NCI-H510A treated with DMSO at 0.1 percent for 48 hours (cell line): Measurements from ENCODE around the gene GAREM1.
"Not testable (repeated sequence)": the region's sequence is repeated elsewhere in the genome, so short reads cannot be mapped to it uniquely, and the experiment has no call there.

ENCODE experiments used
- DNase-seq: peaks from one replicate; lab custom pipeline; 2025; lab: John Stamatoyannopoulos, UW

Gene GAREM1

DNA sequence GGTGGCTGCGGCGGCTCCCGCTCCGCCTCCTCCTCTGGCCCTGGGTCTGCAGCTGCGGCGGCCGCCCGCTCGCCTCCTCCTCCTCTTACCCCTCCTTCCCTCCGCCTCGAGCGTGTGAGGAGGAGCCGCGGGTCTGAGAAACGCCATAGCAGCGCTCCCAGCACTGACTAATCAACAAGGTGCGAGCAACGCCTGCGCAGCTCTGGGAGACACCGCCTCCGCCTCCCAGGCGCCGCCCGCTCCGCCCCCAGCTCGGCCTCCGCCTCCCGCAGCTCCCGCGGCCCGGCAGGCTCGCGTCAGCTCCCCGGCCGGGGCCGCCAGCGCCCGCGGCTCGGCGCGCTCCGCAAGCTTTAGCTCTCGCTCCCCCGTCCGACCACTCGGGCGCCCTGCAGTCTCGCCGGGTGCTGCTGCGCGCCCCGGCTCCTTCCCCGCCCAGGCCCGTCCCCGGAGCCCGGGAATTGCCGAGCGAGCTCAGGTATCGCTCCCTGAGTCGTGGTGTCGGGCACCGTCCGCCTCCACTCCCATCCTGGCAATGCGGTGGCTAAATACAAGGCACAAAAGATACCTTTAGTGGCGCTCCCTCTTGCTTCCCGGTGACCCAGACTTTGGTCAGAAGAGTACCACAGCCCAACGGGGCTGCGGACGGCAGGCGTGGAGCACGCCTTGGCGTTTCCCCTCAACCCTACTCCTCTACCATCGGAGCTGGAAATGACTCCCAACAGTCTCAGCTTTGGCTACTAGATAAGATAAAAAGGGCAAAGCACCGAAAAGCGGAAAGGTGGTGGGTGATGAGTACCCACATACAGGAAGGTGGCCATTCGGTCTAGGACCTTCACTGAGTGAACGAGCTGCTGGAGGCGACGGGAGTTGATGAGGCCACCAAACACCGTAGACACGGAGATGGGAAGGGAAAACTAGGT lies at the start of gene GAREM1:
Gene GAREM1 (minus strand): TSS at position 169 of the 920 bp plus-strand sequence. CDS start 454 bp downstream, outside the sequence.
- peak; percentile 98 for DNase-seq

DNA sequence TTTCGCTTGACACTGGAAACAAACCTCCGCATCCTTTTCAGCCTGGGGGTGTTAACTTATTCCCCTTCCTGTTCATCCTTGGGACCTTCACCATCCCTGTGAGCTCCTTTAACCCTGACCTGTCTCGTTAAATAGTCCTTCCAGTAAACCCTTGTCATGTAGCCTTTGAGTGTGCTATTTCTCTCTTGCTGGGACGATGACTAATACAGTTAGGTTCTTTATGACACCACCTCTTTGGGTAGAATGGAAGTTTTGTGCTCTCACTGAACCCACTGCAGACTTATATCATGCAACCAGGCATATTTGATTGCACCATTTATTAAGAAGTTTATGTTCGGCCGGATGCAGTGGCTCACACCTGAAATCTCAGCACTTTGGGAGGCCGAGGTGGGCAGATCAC lies 40.5 kb upstream of the GAREM1 start:
- no peak for DNase-seq

DNA sequence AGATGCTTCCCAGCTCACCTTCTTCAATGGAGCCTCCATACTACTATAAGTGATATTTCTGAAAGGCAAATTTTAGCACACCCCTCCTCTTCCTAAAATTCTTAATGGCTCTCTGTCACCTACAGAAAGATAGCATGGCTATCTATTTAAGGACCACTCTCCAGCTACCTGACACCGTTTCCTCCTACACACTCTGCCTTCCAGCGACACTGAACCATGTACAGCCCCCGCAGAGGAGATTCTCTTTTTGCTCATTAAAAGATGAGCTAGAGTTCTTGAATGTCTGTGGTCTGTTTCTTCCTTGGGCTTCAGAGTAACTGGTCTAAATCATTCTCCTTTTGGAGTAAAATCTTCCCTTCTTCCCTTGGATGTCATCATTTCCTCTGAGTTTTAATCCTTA lies 38.4 kb upstream of the GAREM1 start:
- no peak for DNase-seq

DNA sequence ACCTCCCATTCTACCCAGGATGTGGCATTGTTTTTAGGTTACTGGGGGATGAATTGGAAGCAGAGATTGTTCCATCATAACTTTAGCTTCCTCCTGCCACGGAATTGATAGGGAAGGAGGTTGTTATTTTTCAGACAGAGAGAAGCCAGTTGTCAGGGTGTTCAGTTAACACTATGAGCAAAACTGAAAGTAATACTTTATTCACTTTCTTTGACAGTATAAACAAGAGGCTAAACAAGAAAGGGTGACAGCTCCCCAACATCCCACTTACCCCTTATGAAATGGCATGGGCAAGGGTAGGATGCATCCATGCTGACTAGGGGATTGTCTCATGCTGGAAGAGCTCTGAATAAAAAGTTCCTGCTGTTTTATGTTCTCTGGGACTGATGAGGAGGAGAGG lies 36.4 kb upstream of the GAREM1 start:
- no peak for DNase-seq

DNA sequence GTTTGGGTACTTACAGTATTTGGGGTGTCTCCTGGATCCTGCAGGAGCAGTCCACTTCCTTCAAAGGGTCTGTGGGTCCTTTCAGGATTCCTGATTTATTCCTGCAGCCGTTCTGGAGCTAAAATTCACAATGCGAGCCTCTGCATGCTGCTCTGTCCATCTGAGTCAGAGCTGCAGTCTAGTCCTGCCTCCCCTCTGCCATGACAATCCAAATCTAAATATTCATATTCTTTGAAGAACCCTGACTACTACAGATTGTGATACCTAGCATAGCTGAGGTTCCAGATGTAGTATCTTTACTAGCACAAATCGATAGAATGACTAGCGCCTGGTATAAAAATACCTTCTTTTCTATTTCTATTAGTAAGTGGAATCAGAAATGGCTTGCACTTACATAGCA lies 31.3 kb upstream of the GAREM1 start:
- DNase-seq, result no peak

DNA sequence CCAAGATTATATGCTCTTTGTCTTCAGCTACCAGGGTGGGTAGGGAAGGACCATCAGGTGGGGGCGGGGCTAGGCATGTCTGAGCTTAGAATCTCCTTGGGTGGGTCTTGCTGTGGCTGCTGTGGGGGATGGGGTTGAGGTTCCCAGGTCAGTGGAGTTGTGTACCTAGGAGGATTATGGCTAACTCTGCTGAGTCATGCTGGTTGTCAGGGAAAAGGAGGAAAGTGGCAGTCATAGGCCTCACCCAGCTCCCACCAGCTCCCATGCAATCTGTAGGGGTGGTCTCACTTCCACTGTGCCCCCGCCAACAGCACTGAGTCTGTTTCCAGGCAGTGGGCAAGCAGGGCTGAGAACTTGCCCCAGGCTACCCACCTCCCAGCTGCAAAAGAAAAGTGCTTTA lies 30.6 kb upstream of the GAREM1 start:
- not testable (repeated sequence) for DNase-seq

DNA sequence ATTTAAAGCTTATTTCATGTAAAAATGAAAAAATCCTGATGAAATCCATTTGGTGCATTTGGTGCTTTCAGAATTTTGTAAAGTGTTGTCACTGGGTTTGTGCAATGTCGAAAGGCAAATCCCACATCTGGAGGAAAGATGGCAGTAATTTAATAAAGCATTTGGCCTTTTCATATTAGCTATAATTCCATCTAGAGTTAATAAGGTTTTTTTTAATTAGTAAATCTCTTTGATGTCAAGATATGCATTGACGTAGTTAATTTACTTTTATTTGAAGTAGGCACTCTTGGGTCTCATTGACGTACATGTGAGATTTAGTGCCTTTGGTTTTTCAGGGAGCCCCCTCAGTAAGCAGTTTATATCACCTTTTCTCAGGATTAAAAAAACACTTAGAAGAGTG lies 12.3 kb upstream of the GAREM1 start:
- no peak for DNase-seq

DNA sequence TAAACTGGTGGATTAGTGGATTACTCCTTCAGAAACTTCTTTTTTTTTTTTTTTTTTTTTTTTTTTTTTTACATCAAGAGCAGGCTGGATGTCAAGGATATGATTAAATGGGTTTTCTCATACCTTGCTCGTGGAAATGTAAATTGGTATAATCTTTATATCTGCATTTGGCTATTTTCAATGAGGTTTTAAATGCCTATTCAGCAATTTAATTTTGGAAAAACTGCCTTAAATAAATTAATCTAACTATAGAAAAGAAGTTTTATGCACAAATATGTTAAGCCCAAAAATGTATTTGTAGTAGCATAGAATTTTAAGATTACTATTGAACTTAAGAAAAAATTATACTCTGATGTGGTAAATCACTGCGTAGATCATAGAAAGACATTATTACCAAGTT lies 11.4 kb upstream of the GAREM1 start:
- no peak for DNase-seq

DNA sequence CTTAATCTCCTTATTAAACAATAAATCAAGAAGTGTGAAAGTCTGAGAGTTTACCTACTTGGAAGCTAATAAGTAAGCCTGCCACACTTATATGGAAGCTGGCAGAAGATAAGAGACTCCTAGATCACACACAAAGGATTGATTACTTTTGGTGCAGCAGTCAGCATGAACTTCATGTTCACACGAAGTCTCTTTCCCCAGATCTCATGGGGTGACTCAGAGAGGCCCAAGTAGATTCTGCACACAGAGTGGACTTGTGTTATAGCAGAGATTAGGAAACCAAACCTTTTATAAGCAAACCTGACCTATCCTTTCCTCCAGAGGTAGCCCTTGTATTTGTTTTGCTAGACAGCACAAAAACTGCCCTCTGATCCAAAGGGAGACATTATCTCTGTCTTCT lies 9.9 kb upstream of the GAREM1 start:
- no peak for DNase-seq

DNA sequence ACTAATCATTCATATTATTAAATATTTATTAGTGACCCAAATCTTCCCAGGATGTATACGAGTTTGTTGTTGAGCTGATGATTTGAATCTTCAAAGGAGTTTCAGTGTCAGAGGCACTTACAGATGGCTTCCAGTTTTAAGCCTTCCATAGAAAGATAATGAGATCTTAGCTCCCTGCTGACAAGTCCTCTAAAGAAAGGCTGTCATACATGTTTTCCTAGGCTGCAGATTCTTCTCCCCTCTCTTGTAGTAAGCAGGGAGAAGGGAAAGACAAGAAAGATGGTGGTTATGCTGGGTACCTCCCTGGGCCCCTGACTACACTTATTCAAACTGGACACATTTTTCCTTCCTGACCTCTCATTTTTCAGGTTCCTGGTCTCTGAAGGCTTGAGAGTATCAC lies 8.1 kb upstream of the GAREM1 start:
- no peak for DNase-seq

DNA sequence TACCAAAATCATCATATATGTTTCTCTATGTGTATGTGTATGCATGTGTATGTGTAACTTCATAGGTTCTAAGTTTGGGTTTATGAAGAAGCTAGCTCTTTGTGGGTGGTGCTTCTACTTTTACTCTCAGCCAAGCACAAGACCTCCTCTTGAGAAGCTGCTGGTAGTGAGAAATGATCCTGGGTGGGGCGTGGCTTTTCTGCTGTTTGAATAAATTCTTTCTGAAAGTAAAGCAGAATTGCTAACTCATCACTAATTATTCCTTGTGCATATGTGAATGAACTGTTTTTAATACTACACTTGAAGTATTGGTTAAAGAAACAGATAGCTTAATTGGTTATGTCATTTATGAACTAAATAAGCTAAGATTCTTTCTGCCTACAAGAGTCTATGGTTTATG lies 7.6 kb upstream of the GAREM1 start:
- no peak for DNase-seq

DNA sequence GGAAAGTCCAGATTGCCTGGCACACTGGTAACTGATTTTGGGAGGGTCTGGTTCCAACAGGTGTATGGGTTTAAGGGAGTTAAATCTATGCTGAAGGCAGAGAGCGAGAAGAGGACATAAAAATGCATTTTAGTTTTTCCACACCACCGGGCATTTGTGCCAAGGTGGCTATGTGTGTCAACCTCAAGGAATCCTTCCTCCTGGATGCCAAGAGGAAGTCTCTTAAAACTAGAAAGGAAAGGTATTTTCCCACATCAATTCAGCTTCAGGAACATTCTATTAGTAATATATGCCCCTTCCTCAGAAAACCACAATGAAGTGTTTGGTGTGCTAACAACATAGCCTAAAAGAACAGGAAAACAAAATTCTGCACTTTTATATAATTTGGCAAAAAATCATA lies 5.4 kb upstream of the GAREM1 start:
- DNase-seq, result no peak

DNA sequence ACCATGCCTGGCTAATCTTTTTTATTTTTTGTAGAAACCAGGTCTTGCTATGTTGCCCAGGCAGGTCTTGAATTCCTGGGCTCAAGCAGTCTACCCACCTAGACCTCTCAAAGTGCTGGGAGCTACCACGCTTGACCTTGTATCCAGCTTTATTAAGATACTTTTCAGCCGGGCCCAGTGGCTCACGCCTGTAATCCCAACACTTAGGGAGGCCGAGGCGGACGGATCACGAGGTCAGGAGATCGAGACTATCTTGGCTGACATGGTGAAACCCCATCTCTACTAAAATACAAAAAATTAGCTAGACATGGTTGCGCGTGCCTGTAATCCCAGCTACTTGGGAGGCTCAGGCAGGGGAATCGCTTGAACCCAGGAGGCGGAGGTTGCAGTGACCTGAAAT lies 4.4 kb upstream of the GAREM1 start:
- not testable (repeated sequence) for DNase-seq

DNA sequence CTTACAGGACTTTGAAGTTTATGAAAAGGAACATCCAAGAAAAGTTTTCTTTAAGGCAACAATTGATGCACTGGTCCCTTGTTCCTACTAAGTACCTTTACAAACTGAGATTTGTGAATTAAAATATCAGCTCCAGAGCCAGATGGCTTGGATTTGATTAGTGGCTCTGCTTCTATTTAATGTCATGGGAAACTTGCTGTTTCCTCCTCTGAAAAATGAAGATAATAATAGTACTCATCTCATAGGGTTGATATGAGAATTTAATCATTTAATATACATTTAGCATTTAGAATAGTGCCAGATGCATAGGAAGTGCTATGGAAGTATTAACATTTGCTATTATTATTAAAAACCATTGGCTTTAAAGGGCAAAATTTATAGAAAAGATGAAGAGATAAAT lies 2.6 kb upstream of the GAREM1 start:
- no peak for DNase-seq

DNA sequence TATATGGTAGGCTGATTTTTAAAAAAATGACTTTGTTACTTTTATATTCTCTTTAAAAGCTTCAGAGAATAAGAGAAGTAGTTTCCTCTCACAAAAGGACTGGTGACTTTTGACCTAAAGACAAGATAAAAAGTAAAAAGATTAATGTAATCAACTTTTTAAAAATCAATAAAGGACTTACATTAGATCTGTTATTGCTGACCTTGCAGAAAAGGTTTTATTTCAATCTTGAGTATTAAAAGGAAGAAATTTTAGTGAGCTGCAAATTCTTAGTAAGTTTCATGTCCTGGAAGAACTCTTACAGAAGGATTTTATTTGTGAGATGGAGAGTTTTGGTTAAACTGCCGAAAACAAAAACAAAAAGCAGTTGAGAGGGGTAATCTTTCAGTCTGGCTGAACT lies 2.2 kb upstream of the GAREM1 start:
- DNase-seq, result no peak

DNA sequence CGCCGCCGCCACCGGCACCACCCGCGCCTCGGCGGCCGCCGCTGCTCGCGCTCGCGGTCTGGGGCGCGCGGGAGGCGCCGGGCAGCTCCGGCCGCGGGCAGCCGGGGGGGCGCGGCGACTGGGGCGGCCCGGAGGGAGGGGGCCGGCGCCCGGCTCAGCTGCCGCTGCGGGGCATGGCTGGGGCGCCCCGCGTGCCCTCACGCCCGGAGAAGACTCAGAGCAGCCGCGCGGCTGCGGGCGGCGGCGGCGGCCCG lies 295 bp downstream of the GAREM1 start:
- DNase-seq, result no peak

DNA sequence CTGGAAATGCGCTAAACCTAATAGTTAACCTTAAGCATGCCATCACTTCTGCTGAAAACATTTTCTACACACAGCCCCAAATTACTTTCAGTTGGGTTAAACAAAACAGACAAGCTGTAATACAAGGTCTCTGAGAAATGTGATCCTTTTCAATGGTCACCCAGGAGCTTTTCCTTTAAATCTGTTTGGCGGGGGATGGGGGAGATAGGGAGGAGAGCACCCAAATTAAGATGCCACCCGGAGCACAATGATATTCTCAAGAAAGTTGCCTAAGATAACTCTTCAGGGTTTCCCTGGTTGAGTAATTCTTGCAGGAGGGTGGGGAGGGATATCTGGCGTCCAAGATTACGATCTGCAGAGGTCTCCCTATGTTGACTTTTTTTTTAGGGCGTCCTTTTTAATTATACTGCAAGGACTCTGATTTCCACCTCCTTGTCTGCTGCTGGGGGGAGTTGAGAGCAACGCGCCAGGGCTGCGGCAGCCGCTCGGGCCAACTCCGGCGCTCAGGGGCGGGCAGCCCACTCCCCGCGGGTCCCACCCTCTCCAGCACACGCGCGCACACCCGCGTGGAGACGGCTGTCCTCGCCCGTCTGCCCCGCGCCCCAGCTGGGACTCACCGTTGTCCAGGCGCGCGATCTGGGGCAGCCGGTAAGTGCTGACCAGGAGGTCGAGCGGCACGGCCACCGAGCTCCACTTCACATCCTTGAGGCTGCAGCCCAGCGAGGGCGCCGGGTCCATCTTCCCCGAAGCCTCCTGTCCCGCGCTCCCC lies 807 bp downstream of the GAREM1 start:
- DNase-seq, result no peak

DNA sequence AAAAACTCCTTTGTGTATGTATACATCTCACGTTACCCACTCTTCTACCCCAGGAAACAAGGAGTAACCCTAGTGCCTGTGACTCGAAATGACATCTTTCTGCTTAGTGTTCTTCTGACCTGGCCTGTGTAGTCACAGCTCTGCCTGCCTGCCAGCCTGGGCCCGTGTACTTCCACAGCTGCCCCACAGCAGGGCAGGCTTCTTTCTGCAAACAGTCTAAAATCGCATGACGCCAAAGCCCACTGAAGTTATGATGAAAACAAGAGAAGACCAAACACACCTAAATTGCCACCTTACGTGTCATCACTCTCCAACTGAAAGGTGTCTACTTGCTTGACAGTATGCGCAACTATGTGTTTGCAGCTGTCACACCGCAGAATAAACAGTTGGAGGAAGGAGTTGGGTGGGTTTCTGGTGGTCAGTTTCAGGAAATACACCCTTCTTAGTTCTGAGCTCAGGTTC lies 1.5 kb downstream of the GAREM1 start:
- DNase-seq, result peak; percentile 80

DNA sequence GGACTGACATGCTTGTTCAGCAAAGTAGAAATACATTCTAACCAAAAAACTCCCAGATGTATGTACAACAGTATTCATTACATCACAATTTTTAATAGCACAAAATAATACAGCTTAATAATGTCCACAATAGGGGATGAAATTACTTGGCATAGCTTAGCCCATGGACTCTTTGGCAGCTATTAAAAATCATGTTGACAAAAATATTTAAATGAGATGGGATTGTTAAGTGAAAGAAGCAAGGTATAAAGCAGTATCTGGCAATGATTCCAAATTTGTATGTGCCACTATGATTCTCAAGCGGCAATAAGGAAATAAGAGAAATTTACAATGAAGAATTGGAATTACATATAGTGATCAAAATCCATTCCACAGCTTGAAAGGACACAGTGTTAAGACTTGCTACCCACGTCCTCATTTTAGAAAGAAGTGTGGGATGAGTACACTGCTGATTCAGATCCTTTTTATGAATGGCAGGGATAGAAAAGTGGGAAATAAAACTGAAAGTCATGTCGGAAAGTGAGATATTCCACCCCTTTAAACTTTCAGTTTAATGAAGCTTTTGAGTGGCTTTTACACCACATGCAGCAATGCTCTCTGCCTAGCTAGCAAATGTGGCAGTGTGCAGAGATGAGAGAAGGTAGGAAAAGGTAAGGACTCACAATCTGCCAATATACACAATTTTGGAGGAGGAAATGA lies 2.4 kb downstream of the GAREM1 start:
- no peak for DNase-seq

DNA sequence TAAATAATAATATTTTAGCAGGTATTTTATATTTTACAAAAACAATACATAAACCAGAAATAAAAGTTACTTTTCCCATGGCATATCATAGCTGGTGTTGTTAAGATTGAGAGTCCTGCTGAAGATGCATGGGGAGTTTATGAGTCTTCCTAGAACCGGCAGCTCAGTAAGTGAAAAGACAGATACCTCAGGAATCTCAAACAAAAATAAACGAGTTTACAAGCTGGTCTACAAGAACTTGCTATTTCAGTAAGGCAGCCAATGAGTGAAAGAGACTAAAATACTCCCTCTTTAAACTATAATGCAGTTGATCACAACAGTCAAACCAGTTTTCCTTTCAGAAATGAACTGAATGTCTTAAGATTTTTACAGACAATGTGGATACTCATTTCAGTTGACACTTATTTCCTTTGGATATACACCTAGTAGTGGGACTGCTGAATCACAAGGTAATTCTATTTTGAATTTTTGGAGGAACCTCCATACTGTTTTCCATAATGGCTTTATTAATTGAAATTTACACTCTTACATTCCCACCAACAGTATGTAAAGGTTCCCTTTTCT lies 8.9 kb downstream of the GAREM1 start:
- no peak for DNase-seq

DNA sequence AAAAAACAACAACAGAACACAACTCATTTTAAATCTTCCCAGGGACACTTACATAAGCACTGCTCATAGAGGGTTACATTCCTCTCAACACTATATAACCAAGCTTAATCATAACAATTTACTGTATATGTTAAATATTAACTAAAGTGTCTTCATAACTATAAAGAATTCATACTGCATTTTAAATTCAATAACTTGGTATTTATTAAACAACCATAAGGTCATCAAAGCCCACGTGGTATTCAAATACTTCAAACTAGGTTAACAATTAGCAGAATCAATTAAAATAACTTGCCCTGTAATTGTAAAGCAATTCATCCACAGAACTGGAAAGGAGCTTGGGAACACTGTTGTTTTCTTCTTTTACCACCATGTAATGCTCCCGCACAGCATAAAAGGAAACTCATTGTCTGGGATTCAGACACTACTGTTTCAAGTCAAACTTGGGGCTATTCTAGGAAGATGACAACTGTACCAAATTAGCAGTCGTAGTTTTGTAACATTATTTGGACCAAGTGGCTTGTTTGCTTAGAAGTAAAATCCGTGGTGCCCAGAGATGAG lies 10.4 kb downstream of the GAREM1 start:
- no peak for DNase-seq
